ENCODE data around the gene WDR54. TPM values are rescaled to one million over a fixed set of nuclear protein-coding genes. Genes with fewer than 3 reads are reported as not detected.

WDR54 gene
- total RNA-seq, 1 experiment from 2014 or later: 41.0 TPM

GRCh38 chr2:74457129-74457548 lies 35.6 kb downstream of the WDR54 start:
- Histone ChIP-seq H3K9ac (ENCODE audit: low read length) (peak overlapping the region; percentile 92), H3K4me2 (ENCODE audit: low read length) (peak overlapping the region; percentile 99), H3K79me2 (ENCODE audit: low read length) (peaks cover 32% of the 10 kb centered on the region), H3K27me3 (ENCODE audit: low read length) (no peaks in the 10 kb centered on the region), H3K4me3 (ENCODE audit: low read length) (peak overlapping the region; percentile 93), H3F3A (ENCODE audit: low read length, unreplicated experiment) (no peaks in the 10 kb centered on the region), H3K9me2 (replicated peaks; ENCODE audit: low read length) (no peaks in the 10 kb centered on the region), H3K9me3 (ENCODE audit: low read length) (no peaks in the 10 kb centered on the region), H2AFZ (ENCODE audit: low read length) (peak overlapping the region; percentile 53), H3K36me3 (ENCODE audit: low read depth, low read length) (peaks cover 5% of the 10 kb centered on the region; the same call in 1 of the 2 replicates), H3K27ac (ENCODE audit: low read length) (peak overlapping the region; percentile 93), H4K20me1 (ENCODE audit: low read length) (no peaks in the 10 kb centered on the region), H3K4me1 (ENCODE audit: insufficient read depth, low read length) (peaks cover 27% of the 10 kb centered on the region)
- no TSS peak for BruUV-seq (replicated peaks)
- intact Hi-C loops (cut with micrococcal nuclease): loop anchor here (5.0 kb wide), 1 partner anchor 260 kb away; the partner anchor contains the start of gene MTHFD2
- CTCF ChIA-PET: no interaction called here
- TF ChIP-seq, protein P1, sequence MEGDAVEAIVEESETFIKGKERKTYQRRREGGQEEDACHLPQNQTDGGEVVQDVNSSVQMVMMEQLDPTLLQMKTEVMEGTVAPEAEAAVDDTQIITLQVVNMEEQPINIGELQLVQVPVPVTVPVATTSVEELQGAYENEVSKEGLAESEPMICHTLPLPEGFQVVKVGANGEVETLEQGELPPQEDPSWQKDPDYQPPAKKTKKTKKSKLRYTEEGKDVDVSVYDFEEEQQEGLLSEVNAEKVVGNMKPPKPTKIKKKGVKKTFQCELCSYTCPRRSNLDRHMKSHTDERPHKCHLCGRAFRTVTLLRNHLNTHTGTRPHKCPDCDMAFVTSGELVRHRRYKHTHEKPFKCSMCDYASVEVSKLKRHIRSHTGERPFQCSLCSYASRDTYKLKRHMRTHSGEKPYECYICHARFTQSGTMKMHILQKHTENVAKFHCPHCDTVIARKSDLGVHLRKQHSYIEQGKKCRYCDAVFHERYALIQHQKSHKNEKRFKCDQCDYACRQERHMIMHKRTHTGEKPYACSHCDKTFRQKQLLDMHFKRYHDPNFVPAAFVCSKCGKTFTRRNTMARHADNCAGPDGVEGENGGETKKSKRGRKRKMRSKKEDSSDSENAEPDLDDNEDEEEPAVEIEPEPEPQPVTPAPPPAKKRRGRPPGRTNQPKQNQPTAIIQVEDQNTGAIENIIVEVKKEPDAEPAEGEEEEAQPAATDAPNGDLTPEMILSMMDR (conservative IDR thresholded peaks at IDR 0.05; ENCODE audit: low read depth, low read length): no peak
- no peak for TF ChIP-seq EZH2phosphoT487 (IDR thresholded peaks at IDR 0.05; ENCODE audit: borderline replicate concordance, low read length)
- no peak for TF ChIP-seq EZH2 (IDR thresholded peaks at IDR 0.05; ENCODE audit: low read length, unreplicated experiment)
- POLR2A ChIA-PET (ENCODE audit: unreplicated experiment): interaction anchor here (0.6 kb wide), 2 partner anchors 24 to 51 kb away, joined by 3 to 6 read pairs; no protein-coding TSS in a partner anchor
- no peak for ATAC-seq
- no peak for DNase-seq

DNA sequence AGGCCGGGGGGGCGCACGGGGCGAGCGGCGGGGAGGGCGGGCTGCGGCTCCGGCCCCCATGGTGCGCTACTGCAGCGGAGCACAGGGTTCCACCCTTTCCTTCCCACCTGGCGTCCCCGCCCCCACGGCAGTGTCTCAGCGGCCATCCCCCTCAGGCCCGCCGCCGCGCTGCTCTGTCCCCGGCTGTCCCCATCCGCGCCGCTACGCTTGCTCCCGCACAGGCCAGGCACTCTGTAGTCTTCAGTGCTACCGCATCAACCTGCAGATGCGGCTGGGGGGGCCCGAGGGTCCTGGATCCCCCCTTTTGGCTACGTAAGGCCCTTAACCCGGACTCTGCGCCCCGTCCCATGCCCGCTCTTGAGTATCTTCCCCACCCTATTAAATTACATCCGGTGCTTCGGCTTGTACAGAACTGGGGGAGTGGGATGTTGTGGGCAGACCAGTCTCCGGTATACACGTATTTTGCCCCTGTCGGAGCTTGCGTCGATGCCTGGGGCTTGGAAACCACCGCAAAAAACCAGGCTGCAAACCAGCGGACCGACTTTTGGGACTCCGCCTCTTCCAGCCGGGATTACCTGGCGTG lies 36.1 kb downstream of the WDR54 start:
- POLR2A ChIA-PET (ENCODE audit: unreplicated experiment): interaction anchor here (1.0 kb wide), 1 partner anchor 10 kb away, joined by 9 read pairs; no protein-coding TSS in a partner anchor
- peak overlapping the region; percentile 88 for H2AFZ ChIP-seq (ENCODE audit: low read length)
- intact Hi-C loops (cut with micrococcal nuclease): loop anchor here (1.0 to 5.0 kb wide), 3 partner anchors 26 to 260 kb away; partner anchors contain the start of genes AUP1, HTRA2, MTHFD2 and TTC31
- peak overlapping the region; percentile 93 for H3K4me3 ChIP-seq (ENCODE audit: low read length)
- H3K9ac ChIP-seq (ENCODE audit: low read length): peak overlapping the region; percentile 92
- CTCF ChIA-PET: no interaction called here
- peak overlapping the region; percentile 99 for H3K4me2 ChIP-seq (ENCODE audit: low read length)
- H3F3A ChIP-seq (ENCODE audit: low read length, unreplicated experiment): no peaks in the 10 kb centered on the region
- H3K79me2 ChIP-seq (ENCODE audit: low read length): peaks cover 32% of the 10 kb centered on the region
- TSS peak; percentile 3 for BruUV-seq (replicated peaks)
- H4K20me1 ChIP-seq (ENCODE audit: low read length): no peaks in the 10 kb centered on the region
- ATAC-seq: peak; percentile 53
- peaks cover 5% of the 10 kb centered on the region; the same call in 1 of the 2 replicates for H3K36me3 ChIP-seq (ENCODE audit: low read depth, low read length)
- H3K4me1 ChIP-seq (ENCODE audit: insufficient read depth, low read length): peaks cover 27% of the 10 kb centered on the region
- H3K9me3 ChIP-seq (ENCODE audit: low read length): no peaks in the 10 kb centered on the region
- H3K27me3 ChIP-seq (ENCODE audit: low read length): no peaks in the 10 kb centered on the region
- DNase-seq: peak; percentile 72
- no peak for TF ChIP-seq EZH2phosphoT487 (IDR thresholded peaks at IDR 0.05; ENCODE audit: borderline replicate concordance, low read length)
- TF ChIP-seq, protein P1 (conservative IDR thresholded peaks at IDR 0.05; ENCODE audit: low read depth, low read length): no peak
- no peak for TF ChIP-seq EZH2 (IDR thresholded peaks at IDR 0.05; ENCODE audit: low read length, unreplicated experiment)
- no peaks in the 10 kb centered on the region for H3K9me2 ChIP-seq (replicated peaks; ENCODE audit: low read length)
- peak overlapping the region; percentile 93 for H3K27ac ChIP-seq (ENCODE audit: low read length)
